Neuron (in vitro differentiated cells): Measurements from ENCODE around the gene SLC66A3.
A peak's percentile ranks its signal among the peaks of the same experiment; 100 is the strongest.

ENCODE experiments used
- H2AFZ ChIP-seq: one replicate; pipeline ENCODE4 v1.6.1; 2013; ENCODE audit warnings: low read depth, mild to moderate bottlenecking, inconsistent platforms, low read length, moderate library complexity
- H3K27me3 ChIP-seq: one replicate; pipeline ENCODE4 v1.6.1; 2013; ENCODE audit warnings: low read length; ENCODE audit not compliant: insufficient read depth
- H3K36me3 ChIP-seq: one replicate; pipeline ENCODE4 v1.6.1; 2013; ENCODE audit warnings: low read length; ENCODE audit not compliant: insufficient read depth
- H3K4me1 ChIP-seq: one replicate; pipeline ENCODE4 v1.6.1; 2013; ENCODE audit warnings: low read length; ENCODE audit not compliant: insufficient read depth
- H3K4me3 ChIP-seq: 2 replicates; pipeline ENCODE4 v1.5.1; 2013; ENCODE audit warnings: mild to moderate bottlenecking, low read length, moderate library complexity
- H3K9me3 ChIP-seq: one replicate; pipeline ENCODE4 v1.6.1; 2013; ENCODE audit warnings: low read length

Gene SLC66A3

DNA sequence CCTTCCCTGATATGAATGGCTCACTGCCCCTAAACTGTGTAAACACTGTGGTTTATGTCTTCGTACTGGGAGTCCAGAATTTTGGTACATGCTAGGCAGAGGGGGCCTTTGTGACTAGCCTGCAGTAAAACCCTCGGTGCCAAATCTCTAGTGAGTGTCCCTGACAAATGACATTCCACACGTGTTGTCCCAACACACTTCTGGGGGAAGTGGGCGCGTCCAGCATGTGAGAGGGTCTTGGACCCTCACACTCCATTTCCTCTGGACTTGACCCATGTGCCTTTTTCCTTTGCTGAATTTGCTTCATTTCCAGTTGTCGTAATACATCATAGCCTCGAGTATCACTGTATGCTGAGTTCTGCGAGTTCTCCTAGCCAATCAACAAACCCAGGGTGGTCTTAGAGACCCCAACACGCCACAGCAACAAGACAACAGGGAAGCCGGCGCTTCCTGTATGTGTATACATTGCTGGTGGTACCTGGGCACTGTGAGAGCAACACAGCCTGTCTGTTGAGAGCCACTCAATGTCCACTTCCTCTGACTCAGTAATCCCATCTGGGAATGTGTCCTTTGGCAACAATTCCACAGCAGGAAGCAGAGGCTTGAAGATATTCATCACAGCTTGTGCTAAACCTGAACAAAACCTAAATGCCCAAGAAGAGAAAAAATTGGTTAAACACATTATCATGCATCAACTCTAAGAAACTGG, 26.9 kb upstream of the SLC66A3 start:
- H3K9me3 ChIP-seq: no peaks in the 10 kb centered on the region
- H3K4me1 ChIP-seq: peaks cover 8% of the 10 kb centered on the region
- no peak overlapping the region for H3K4me3 ChIP-seq
- H3K27me3 ChIP-seq: peaks cover 5% of the 10 kb centered on the region
- H2AFZ ChIP-seq: no peak overlapping the region
- H3K36me3 ChIP-seq: no peaks in the 10 kb centered on the region

DNA sequence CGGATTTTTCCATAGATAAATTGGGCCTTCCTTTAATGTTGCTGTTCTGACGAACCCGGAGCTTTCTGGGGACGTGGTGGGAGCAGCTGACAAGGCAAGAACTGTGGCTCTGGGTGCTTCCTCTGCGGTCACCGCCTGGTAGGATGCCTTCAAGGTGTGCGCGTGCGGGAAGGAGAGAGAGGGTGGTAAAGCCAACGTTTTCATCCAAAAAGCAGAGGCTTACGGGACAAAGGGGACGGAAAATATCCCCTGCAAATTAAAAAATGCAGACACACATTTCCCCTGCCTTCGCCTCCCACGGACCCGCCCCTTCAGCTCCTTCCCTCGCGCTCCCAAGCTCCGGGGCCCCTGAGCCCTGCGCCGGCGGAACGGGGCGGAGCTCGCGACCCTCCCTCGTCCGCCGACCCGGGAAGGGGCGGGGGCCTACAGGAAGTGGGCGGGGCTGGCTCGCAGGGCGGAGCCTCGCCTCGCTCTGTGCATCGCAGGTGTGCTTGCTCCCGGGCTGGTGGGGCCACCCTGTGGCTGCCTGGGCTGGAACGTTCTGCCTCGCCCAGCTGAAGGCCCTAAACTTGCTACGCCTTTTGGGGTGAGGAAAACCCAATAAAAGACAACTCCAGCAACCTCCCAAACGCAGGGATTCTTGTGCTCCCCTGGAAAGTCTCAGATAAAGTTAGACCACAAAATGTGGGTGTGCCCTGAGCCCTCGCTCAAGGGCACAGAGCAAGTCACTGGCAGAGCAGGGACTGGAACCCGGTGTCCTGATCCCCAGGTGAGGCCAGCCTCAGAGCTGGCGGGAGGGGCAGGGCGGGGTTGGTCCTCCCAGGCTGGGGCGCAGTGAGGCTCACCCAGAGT, 25.4 kb upstream of the SLC66A3 start:
- Histone ChIP-seq H3K27me3 (no peaks in the 10 kb centered on the region), H3K4me3 (peak overlapping the region; percentile 25), H3K36me3 (no peaks in the 10 kb centered on the region), H3K9me3 (no peaks in the 10 kb centered on the region), H2AFZ (peak overlapping the region; percentile 61), H3K4me1 (peaks cover 18% of the 10 kb centered on the region)

DNA sequence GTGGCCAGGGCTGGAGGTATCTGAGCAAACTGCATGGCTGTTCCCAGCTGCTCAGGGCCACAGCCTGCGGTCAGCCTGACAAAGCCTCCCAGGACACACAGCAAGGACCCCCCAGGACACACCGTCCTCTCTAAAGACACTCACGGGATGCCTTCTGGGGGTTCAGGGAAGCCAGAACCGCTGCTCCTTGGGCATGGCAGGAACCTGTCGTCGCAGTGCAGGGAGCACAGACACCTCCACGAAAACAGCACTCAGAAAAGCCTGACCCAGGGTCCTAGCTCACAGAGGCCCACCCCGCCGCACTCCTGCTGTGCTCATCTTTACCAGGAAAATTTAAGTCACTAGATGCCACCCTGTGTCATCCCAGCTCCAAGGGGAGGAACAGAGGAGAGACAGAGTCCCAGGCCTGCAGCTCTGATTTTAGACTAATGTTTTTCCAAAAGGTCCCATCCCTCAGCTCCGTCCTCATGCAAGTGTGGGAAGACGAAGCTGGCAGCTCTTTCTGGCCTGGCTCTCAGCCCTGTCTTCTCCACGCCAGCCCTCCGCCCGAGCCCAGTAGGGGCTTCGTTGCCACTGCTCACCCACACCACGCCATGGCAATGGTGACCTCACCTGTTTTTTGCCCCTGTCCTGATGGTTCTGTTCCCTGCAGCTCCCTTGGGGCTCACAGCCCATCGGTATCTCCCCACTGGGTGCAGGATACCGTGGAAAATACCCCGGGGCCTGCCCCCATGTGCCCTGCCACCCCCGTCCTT, 23.9 kb upstream of the SLC66A3 start:
- no peaks in the 10 kb centered on the region for H3K9me3 ChIP-seq
- no peak overlapping the region for H3K4me3 ChIP-seq
- no peaks in the 10 kb centered on the region for H3K27me3 ChIP-seq
- H3K36me3 ChIP-seq: no peaks in the 10 kb centered on the region
- no peak overlapping the region for H2AFZ ChIP-seq
- peaks cover 18% of the 10 kb centered on the region for H3K4me1 ChIP-seq

- no peaks in the 10 kb centered on the region for H3K9me3 ChIP-seq
Observed at GRCh38 chr2:11132036-11132671, 23.1 kb upstream of the SLC66A3 start.

GRCh38 chr2:11133238-11133935, 21.9 kb upstream of the SLC66A3 start:
- no peaks in the 10 kb centered on the region for H3K27me3 ChIP-seq
- H3K9me3 ChIP-seq: no peaks in the 10 kb centered on the region
- H3K4me1 ChIP-seq: peaks cover 18% of the 10 kb centered on the region
- H3K4me3 ChIP-seq: peak overlapping the region; percentile 56
- H2AFZ ChIP-seq: peak overlapping the region; percentile 59
- H3K36me3 ChIP-seq: no peaks in the 10 kb centered on the region

More at GRCh38 chr2:11132036-11132671, 23.1 kb upstream of the SLC66A3 start:
- Histone ChIP-seq H3K27me3 (no peaks in the 10 kb centered on the region), H3K36me3 (no peaks in the 10 kb centered on the region), H2AFZ (peak overlapping the region; percentile 59), H3K4me3 (peak overlapping the region; percentile 56), H3K4me1 (peaks cover 18% of the 10 kb centered on the region)

GRCh38 chr2:11133936-11134320, 21.3 kb upstream of the SLC66A3 start:
- Histone ChIP-seq H3K9me3 (no peaks in the 10 kb centered on the region), H3K4me3 (peak overlapping the region; percentile 56), H3K27me3 (no peaks in the 10 kb centered on the region), H3K36me3 (no peaks in the 10 kb centered on the region), H3K4me1 (peaks cover 18% of the 10 kb centered on the region), H2AFZ (peak overlapping the region; percentile 59)

GRCh38 chr2:11134349-11134748, 20.9 kb upstream of the SLC66A3 start:
- Histone ChIP-seq H2AFZ (peak overlapping the region; percentile 59), H3K4me3 (peak overlapping the region; percentile 56), H3K36me3 (no peaks in the 10 kb centered on the region), H3K4me1 (peaks cover 18% of the 10 kb centered on the region), H3K9me3 (no peaks in the 10 kb centered on the region), H3K27me3 (no peaks in the 10 kb centered on the region)

DNA sequence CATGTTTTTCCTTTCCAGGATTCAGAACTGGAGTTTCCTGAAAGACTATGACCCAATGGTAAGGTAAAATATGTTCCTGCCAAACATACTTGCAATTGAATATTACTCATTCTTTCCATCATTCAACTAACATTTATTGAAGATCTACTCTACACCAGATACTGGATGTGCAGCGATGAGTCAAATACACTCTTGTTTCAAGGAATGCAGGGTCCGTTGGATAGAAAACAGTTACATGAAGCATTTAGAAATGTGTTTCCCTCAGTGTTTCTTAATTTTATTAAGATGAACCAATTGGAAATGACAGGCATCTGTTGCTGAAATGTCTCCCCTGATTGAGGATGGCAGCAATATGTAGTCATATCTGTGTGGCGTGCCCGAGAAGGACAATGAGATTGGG, 14.8 kb upstream of the SLC66A3 start:
- Histone ChIP-seq H3K4me1 (no peaks in the 10 kb centered on the region), H3K9me3 (no peaks in the 10 kb centered on the region), H3K4me3 (no peak overlapping the region), H3K36me3 (no peaks in the 10 kb centered on the region), H3K27me3 (no peaks in the 10 kb centered on the region), H2AFZ (no peak overlapping the region)

DNA sequence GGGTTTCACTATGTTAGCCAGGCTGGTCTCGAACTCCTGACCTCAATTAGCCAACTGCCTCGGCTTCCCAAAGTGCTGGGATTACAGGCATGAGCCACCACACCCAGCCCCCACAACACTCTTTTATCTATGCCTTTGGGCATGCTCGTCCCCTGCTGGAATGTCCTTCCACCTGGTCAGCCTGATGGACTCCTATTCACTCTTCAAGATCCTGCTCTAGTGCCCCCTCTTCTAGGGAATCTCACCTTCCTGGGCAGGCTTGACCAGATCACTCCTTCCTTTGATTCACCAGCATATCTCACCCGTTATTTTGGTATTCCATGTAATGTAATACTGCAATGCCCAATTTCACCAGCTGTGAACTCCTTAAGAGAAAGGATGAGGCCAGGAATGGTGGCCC, 13.9 kb upstream of the SLC66A3 start:
- H3K4me3 ChIP-seq: no peak overlapping the region
- no peaks in the 10 kb centered on the region for H3K4me1 ChIP-seq
- H3K36me3 ChIP-seq: no peaks in the 10 kb centered on the region
- no peaks in the 10 kb centered on the region for H3K9me3 ChIP-seq
- no peak overlapping the region for H2AFZ ChIP-seq
- no peaks in the 10 kb centered on the region for H3K27me3 ChIP-seq

DNA sequence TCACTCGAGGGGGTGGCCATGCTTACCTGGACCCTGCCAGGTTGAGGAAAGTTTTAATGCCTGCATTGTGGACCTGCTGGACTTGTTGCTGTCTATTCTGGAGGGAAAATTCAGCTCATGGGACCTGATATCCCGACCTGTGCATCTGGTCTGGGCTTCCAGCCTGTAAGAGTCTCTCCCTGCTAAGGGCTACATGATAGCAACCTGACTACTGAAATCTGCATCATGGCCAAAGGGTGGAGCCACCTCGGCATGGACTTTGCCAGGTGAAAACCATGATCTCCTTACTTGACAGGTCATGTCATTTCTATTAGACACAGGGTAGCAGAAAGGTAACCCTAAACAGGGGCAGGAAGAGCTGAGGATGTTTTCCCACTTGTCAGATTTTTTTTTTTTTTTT, 12.9 kb upstream of the SLC66A3 start:
- no peaks in the 10 kb centered on the region for H3K9me3 ChIP-seq
- no peaks in the 10 kb centered on the region for H3K36me3 ChIP-seq
- H2AFZ ChIP-seq: no peak overlapping the region
- H3K4me1 ChIP-seq: no peaks in the 10 kb centered on the region
- no peaks in the 10 kb centered on the region for H3K27me3 ChIP-seq
- no peak overlapping the region for H3K4me3 ChIP-seq

DNA sequence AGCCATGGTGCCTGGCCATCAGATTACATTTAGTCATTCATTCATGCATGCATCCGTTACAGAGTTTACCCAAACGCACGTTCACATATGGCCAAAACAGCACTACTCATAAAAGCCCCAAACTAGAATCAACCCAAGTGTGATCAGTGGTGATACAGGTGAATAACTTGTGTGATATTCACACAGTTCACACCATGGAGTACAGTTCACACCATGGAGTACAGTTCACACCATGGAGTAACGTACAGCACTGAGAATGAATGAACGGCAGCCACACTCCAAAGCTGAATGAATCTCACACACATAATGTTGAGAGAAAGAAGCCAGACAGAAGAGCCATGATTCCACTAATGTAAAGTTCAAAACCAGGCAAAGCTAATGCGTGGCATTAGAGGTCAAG, 12.3 kb upstream of the SLC66A3 start:
- H2AFZ ChIP-seq: no peak overlapping the region
- H3K4me1 ChIP-seq: no peaks in the 10 kb centered on the region
- H3K9me3 ChIP-seq: no peaks in the 10 kb centered on the region
- no peaks in the 10 kb centered on the region for H3K36me3 ChIP-seq
- no peak overlapping the region for H3K4me3 ChIP-seq
- no peaks in the 10 kb centered on the region for H3K27me3 ChIP-seq

GRCh38 chr2:11144077-11144737, 11.1 kb upstream of the SLC66A3 start:
- Histone ChIP-seq H3K36me3 (no peaks in the 10 kb centered on the region), H3K4me1 (no peaks in the 10 kb centered on the region), H3K9me3 (no peaks in the 10 kb centered on the region), H3K27me3 (no peaks in the 10 kb centered on the region), H2AFZ (no peak overlapping the region), H3K4me3 (no peak overlapping the region)
